ENCODE measurements around the gene IMMP2L.
"Not testable (repeated sequence)": the region's sequence is repeated elsewhere in the genome, so short reads cannot be mapped to it uniquely, and the experiment has no call there.

The IMMP2L gene

GRCh38 chr7:111324776-111325175 is 237.5 kb downstream of the IMMP2L start:
- DNase-seq, result no peak

DNA sequence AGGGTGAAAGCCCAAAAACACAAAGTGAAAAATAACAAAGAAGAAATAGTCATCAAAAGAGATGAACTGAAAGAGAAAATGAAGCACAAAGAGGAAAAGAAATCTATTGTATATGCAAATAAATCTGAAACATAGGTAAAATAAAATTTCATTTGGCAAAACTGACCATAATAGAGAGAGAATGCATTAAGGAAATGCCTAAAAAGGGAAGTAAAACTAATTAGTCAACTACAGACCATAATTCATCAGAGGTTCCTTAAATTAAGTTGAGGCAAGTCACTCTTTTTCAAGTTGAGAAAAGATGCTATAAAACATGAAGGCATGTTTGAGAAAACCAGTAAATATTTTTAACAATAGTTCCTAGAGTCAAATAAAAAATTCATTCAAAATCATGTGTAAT is 238.1 kb downstream of the IMMP2L start:
- no peak for DNase-seq

DNA sequence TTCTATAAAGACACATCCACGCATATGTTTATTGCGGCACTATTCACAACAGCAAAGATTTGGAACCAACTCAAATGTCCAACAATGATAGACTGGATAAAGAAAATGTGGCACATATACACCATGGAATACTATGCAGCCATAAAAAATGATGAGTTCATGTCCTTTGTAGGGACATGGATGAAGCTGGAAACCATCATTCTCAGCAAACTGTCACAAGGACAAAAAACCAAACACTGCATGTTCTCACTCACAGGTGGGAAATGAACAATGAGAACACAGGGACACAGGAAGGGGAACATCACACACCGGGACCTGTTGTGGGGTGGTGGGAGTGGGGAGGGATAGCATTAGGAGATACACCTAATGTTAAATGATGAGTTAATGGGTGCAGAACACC is 238.6 kb downstream of the IMMP2L start:
- not testable (repeated sequence) for DNase-seq

DNA sequence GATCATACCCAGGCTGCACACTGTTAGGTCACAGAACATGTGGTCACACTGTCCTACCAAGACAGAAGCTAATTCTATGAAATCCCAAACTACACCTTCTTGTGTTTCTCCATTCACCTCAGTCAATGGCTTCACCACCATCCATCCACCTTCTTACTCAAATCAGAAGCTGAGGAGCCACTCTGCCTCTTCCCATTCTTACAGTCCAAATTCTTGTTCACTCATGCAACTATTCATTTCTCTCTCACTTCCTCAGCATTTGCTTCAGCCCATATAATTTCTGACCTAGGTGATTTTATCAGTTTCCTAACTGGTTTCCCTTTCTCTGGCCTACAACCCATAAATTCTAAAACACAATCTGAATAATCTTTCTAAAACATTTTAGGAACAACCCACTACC is 242.2 kb downstream of the IMMP2L start:
- no peak for DNase-seq

GRCh38 chr7:111312966-111313365 is 249.3 kb downstream of the IMMP2L start:
- no peak for DNase-seq

GRCh38 chr7:111308691-111309090 is 253.6 kb downstream of the IMMP2L start:
- DNase-seq, result no peak

DNA sequence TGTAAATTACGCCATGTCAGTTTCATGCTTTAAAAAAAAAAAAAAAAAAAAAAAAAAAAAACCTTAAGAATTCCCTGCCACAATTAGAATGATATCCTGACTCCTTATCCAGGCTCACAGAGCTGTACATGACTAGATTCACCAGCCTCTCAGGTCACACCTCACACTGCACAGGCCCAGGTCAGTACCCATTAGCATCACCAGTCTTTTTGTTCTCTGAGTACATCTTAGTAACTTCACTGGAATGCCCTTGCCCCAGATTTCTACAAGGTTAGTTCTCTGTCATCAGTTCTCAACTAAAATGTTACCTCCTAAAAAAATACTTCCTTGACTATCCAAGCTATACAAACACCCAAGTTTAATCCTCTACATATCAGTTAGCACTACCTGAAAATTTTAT is 260.4 kb downstream of the IMMP2L start:
- DNase-seq, result no peak

- no peak for DNase-seq
Observed at GRCh38 chr7:111294494-111294893, 267.8 kb downstream of the IMMP2L start.

DNA sequence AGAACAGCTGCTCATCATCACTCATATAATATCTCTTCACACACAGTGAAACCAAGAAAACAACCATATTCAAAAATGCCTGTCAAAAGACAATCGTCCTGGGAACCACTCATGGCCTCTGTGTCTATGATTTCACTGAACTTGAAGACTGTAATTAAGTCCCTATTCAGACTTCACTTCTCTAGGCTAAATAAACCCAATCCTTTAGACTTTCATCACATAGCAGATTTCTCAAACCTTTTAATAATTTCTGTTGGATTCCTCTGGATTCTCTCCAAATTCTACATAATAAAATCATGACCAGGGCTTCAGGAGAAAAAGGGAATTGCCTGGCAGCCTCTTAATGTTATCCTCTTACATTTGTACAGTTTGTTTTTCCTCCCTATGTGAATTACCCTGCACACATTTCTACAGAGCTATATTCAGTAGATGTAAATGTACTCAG is 270.2 kb downstream of the IMMP2L start:
- DNase-seq, result no peak

DNA sequence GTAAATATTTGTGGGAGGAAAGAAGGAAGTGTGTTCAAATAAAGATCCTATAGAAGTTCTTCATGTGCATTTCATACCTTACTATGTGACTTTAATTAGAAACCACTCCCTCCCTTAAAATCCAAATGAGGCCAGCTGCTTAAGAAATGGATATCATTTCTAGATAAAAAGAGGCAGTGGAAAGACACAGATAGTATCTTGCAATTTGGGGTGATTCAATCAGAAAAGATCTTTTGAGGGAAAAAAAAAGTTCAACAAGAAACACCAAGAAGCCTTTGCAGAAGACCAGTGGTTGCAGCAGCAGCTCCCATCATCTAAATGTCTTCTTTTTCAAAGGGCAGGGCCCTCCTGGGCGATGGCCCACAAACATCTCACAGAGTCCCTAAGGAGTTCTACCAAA is 271.3 kb downstream of the IMMP2L start:
- DNase-seq, result no peak

DNA sequence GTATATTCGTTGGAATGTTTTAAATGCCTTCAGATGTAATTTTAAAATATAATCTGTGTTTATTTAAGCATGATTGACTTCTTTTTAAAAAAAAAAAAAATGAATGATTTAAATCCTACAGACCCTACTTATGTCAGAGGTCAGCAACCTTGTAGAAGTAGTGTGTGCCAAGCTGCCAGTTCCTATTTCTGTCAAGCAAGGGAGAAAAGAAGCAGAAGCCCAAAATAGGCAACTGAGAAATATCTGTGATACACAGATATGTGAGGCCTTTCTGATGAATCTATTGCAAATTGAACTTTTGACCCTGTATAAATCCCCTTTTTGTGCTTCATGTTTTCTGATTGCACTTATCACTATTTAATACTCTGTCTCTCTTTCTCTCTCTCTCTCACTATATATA is 271.9 kb downstream of the IMMP2L start:
- no peak for DNase-seq

- not testable (repeated sequence) for DNase-seq
Observed at GRCh38 chr7:111288441-111288840, 273.9 kb downstream of the IMMP2L start.

DNA sequence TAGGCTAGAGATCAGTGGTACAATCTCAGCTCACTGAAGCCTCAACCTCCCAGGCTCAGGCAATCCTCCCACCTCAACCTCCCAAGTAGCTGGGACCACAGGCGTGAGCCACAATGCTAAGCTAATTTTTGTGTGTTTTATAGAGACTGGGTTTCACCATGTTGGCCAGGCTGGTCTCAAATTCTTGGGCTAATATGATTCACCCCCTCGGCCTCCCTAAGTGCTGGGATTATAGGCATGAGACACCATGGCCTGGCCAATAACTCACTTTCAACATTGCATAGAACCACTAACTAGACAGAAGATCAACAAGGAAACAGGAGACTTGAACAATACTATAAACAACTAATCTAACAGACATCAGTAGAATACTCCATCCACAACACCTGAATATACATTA is 279.7 kb downstream of the IMMP2L start:
- DNase-seq, result no peak

DNA sequence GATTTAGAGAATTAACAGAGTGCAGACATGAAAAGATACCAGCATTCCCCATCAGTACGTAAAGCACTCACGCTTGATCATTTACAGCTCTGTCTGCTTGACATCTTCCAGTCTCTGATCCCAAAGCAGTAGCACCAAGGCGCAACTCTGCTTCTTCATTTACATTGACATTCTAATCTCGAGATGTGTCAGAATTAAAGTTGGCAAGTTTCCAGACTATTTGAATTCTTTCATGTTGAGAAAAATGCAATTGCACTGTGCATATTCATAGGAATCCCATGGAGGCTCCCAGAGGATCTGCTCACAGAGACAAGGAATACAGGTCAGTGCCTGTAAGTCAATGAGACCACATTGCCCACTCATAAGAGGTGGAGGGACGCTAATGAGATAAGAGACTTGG is 287.4 kb downstream of the IMMP2L start:
- no peak for DNase-seq

DNA sequence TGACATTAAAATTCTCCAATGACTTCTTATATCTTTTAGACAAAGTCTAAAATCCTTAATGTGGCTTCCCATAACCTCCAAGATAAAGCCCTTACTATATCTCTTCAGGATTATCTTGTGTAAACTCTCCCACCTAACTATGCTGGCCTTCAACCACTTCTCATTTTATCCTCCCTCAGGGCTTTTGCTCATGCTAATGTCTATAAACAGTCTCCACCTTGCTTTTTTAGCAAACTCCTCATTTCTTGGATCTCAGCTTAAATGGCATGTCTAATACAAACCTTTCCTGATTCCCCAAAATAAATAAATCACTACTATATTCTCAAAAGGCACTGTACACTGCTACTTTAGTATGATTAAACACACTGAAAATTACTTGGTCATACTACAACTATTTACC is 290.2 kb downstream of the IMMP2L start:
- DNase-seq, result no peak

DNA sequence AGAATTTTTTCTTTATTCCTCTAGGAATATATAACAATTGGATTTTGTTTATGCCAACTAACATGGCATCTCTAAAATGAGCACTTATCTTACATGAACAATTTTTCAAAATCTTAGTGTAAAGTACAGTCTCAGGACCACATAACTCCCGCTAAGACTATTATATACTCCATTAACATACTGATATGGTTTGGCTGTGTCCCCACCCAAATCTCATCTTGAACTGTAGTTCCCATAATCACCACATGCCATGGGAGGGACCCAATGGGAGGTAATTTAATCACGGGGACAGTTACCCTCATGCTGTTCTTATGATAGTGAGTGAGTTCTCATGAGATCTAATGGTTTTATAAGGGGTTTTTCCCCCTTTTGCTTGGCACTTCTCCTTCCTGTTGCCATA is 291.5 kb downstream of the IMMP2L start:
- not testable (repeated sequence) for DNase-seq

DNA sequence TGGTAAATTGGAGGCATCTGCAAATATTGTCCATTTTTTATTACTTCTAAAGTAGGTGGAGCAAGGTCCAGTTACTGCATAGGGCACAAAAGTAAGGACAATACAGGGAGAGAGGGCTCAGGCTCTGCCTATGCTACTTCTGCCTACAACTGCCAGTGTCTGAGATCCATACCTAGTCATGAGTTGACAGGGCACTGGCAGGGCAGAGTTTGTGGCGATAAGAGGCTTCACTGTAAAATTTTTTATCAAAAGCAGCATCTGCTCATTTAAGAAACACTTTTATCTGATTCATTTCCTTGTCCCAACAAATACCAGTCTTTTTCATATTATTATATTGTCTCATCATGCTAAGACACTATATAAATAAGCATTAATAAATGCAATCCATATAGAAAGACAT is 293.4 kb downstream of the IMMP2L start:
- DNase-seq, result no peak

- no peak for DNase-seq
Observed at GRCh38 chr7:111266613-111267012, 295.7 kb downstream of the IMMP2L start.

DNA sequence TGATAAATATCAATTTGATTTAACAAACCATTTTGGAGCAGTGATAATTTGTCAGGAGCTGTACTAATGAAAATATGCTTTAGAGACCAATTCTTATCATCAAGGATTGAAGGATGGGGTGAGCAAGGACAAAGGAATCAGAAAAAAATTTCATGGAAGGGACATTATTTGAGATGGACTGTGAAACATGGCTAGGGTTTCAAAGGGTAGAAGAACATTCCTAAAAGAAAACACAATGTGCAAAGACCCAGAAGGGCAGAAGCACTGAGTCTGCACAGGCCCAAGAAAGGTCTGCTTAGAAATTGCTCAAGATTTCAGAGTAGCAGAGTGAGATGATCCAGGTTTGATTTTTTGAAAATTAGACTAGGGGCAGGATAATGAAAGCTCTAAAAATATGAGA is 296.9 kb downstream of the IMMP2L start:
- no peak for DNase-seq

DNA sequence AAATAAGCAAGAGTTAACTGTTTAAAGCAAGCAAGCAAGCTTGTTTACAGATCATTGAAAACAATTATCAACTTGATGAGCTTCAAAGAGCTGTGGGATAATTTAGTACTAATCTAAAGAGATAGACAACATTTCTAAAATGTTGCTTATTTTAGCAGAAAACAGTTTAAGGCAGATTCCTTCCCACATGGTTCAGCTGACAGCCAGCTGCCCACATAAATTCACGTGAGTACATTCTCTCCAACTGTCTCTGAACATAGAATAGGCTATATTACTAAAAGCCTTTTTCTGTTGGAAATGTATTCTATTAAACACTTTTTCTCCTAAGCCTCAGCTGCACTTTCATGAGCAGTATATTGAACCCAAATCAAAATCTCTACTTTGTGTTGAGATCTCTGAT is 297.3 kb downstream of the IMMP2L start:
- no peak for DNase-seq

DNA sequence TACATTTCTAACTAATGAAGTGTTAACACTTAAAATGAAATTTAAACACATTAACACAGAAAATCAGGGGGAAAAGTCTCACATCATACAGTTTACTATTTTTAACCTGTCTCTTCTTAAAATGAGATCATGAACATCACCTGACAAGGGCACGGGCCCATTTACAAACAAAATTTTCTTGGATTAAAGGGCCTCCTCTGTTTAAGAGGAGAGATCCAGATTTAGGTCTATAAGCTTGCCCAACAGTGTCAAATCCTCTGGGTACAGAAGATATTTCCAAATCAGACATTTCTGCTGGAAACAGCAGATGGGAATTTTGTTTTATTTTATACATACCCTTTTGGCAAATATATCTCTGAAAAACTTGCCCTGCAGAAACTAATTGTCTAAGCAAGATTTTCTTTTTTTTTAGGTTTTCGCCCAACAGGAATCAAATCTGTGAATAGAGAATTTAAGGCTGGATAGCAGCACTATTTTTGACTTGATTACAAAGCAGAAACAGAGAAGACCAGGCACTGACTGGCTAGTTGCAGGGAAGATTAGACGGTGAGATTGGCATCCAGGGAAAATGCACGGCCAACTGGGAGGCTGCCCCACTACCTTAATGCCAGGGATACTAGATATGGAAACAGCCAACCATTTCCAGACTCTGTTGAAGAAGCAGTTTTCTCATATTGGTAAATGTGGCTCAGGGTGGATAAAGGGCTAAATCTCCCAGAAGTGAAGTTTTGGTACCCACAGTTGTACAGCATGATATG is 298.0 kb downstream of the IMMP2L start:
- DNase-seq, result no peak

DNA sequence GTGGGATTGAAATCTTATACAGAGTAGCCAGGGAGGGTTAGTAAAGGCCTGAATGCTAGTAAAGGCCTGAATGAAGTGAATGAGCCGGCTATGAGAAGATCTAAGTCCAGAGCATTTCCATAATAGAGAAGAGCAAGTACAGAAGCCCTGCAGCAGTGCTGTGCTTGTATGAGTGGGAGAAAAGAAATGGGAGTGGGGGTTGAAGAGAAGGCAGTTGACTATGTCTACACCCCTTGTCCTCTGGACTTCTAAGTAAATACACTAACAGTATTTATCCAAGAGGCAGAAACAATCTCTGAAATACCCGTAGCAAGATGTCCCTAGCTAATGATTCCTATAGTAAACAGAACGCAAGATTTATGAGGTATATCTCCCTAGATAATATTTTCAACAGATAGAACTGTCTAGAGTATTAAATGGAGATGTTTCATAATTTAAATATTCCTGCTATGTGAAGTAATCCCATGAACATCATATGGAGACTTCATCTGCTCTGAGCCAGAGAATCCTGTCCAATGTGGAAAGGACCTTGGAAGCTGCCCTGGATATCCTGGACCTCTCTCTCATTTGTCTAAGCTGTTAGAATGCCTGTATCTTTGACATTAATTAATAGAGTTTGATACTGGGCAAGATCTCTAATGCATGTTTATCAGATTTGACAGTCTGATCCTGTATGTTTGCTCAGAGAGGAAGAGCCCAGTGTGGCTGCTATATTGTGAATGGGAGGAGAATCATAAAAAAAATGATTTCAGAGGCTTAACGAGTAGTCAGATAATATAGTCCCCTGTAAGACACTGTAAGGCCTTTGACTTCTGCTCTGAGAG is 299.8 kb downstream of the IMMP2L start:
- DNase-seq, result no peak

DNA sequence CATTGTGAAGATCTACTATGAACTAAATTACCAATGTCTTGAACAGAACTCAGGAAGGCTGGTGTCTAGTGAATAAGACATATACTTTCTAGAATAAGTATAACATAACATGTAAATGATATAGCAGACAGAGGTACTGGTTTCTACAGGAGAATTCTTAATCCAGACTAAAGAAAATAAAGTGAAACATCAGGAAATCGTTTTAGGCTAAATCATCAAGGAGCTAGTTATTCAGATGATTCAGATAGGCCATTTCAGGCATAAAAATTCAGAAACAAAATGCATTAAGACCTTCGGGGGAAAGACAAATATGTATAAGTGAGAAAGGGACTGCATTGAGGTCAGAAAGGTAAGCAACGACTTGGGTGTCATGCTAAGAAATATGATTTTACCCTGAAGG is 300.8 kb downstream of the IMMP2L start:
- DNase-seq, result no peak

- no peak for DNase-seq
Observed at GRCh38 chr7:111259991-111260390, 302.3 kb downstream of the IMMP2L start.

Measured in NCI-H1930 (cell line).